ENCODE measurements around the gene ING5. TPM values are rescaled to one million over a fixed set of nuclear protein-coding genes. Genes with fewer than 3 reads are reported as not detected.

ING5 gene
- total RNA-seq, 1 experiment from 2014 or later, result 39.8 TPM

GRCh38 chr2:241695651-241696050, 6.2 kb upstream of the ING5 start:
- ChIA-PET CTCF (no interaction called here), POLR2A (no interaction called here)
- no peak for DNase-seq (ENCODE audit: low read depth, low spot score)
- Histone ChIP-seq H3K27ac (ENCODE audit: low read length) (no peak overlapping the region), H3K9me3 (ENCODE audit: control insufficient read depth, insufficient read depth, low read depth, low read length) (no peaks in the 10 kb centered on the region), H3K4me3 (ENCODE audit: low read depth in 2 of 2, low read length in 2 of 2) (no peak overlapping the region), H3K4me1 (ENCODE audit: control insufficient read depth, insufficient read depth, low read length) (0 out of 2 replicates have a peak, but pooled peaks cover under 1% of the 10 kb centered on the region), H3K36me3 (ENCODE audit: control insufficient read depth, insufficient read depth, low read length) (no peaks in the 10 kb centered on the region), H3K27me3 (ENCODE audit: control insufficient read depth, insufficient read depth, low read length) (no peaks in the 10 kb centered on the region)
- TF ChIP-seq, protein P1, sequence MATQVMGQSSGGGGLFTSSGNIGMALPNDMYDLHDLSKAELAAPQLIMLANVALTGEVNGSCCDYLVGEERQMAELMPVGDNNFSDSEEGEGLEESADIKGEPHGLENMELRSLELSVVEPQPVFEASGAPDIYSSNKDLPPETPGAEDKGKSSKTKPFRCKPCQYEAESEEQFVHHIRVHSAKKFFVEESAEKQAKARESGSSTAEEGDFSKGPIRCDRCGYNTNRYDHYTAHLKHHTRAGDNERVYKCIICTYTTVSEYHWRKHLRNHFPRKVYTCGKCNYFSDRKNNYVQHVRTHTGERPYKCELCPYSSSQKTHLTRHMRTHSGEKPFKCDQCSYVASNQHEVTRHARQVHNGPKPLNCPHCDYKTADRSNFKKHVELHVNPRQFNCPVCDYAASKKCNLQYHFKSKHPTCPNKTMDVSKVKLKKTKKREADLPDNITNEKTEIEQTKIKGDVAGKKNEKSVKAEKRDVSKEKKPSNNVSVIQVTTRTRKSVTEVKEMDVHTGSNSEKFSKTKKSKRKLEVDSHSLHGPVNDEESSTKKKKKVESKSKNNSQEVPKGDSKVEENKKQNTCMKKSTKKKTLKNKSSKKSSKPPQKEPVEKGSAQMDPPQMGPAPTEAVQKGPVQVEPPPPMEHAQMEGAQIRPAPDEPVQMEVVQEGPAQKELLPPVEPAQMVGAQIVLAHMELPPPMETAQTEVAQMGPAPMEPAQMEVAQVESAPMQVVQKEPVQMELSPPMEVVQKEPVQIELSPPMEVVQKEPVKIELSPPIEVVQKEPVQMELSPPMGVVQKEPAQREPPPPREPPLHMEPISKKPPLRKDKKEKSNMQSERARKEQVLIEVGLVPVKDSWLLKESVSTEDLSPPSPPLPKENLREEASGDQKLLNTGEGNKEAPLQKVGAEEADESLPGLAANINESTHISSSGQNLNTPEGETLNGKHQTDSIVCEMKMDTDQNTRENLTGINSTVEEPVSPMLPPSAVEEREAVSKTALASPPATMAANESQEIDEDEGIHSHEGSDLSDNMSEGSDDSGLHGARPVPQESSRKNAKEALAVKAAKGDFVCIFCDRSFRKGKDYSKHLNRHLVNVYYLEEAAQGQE (IDR thresholded peaks at IDR 0.05; ENCODE audit: insufficient read depth in 1 of 2, low read depth in 2 of 2, low read length in 1 of 2), result no peak
- no peak for TF ChIP-seq POLR2AphosphoS5 (IDR thresholded peaks at IDR 0.05; ENCODE audit: low read depth, low read length)
- TF ChIP-seq SIN3A (IDR thresholded peaks at IDR 0.05; ENCODE audit: borderline replicate concordance, insufficient read depth, low read depth, low read length), result no peak
- no peak for TF ChIP-seq TCF7L2 (IDR thresholded peaks at IDR 0.05; ENCODE audit: low read depth, low read length)
- TF ChIP-seq, protein P2, sequence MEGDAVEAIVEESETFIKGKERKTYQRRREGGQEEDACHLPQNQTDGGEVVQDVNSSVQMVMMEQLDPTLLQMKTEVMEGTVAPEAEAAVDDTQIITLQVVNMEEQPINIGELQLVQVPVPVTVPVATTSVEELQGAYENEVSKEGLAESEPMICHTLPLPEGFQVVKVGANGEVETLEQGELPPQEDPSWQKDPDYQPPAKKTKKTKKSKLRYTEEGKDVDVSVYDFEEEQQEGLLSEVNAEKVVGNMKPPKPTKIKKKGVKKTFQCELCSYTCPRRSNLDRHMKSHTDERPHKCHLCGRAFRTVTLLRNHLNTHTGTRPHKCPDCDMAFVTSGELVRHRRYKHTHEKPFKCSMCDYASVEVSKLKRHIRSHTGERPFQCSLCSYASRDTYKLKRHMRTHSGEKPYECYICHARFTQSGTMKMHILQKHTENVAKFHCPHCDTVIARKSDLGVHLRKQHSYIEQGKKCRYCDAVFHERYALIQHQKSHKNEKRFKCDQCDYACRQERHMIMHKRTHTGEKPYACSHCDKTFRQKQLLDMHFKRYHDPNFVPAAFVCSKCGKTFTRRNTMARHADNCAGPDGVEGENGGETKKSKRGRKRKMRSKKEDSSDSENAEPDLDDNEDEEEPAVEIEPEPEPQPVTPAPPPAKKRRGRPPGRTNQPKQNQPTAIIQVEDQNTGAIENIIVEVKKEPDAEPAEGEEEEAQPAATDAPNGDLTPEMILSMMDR (IDR thresholded peaks at IDR 0.05), result no peak
- intact Hi-C loops (cut with micrococcal nuclease; ENCODE audit: unreplicated experiment), result no loop called here
- in situ Hi-C loops (cut with HindIII; ENCODE audit: low pct_unique_long_range_greater_than_20kb, low sequenced_read_pairs), result no loop called here
- no peak for ATAC-seq
- no TSS peak for BruUV-seq (replicated peaks)

GRCh38 chr2:241701149-241701398, 765 bp upstream of the ING5 start:
- Histone ChIP-seq H3K4me1 (ENCODE audit: control insufficient read depth, insufficient read depth, low read length) (peaks cover 10% of the 10 kb centered on the region), H3K27ac (ENCODE audit: low read length) (peak overlapping the region; percentile 76), H3K36me3 (ENCODE audit: control insufficient read depth, insufficient read depth, low read length) (no peaks in the 10 kb centered on the region; the same call in 1 of the 2 replicates), H3K4me3 (ENCODE audit: low read depth in 2 of 2, low read length in 2 of 2) (peak overlapping the region; percentile 62 to 63), H3K9me3 (ENCODE audit: control insufficient read depth, insufficient read depth, low read depth, low read length) (no peaks in the 10 kb centered on the region), H3K27me3 (ENCODE audit: control insufficient read depth, insufficient read depth, low read length) (no peaks in the 10 kb centered on the region)
- BruUV-seq (replicated peaks), result no TSS peak
- peak; percentile 43 for DNase-seq (ENCODE audit: low read depth, low spot score)
- ATAC-seq, result no peak
- TF ChIP-seq, protein P1 (IDR thresholded peaks at IDR 0.05; ENCODE audit: insufficient read depth in 1 of 2, low read depth in 2 of 2, low read length in 1 of 2), result no peak
- TF ChIP-seq SIN3A (IDR thresholded peaks at IDR 0.05; ENCODE audit: borderline replicate concordance, insufficient read depth, low read depth, low read length), result no peak
- TF ChIP-seq, protein P2 (IDR thresholded peaks at IDR 0.05), result no peak
- no peak for TF ChIP-seq TCF7L2 (IDR thresholded peaks at IDR 0.05; ENCODE audit: low read depth, low read length)
- no peak for TF ChIP-seq POLR2AphosphoS5 (IDR thresholded peaks at IDR 0.05; ENCODE audit: low read depth, low read length)
- CTCF ChIA-PET, result no interaction called here
- intact Hi-C loops (cut with micrococcal nuclease; ENCODE audit: unreplicated experiment), result no loop called here
- in situ Hi-C loops (cut with HindIII; ENCODE audit: low pct_unique_long_range_greater_than_20kb, low sequenced_read_pairs), result no loop called here
- POLR2A ChIA-PET, result interaction anchor here (1.0 kb wide), 1 partner anchor 33 kb away, joined by 3 read pairs; the partner anchor contains the start of gene D2HGDH

Measured in Panc1 (cell line).